SU-DHL-6 (cell line): ENCODE measurements around the gene NOS3.

Source experiments
- H2AFZ ChIP-seq: fragments of 200-600 bp; sonication (generic); 2 replicates; pipeline ENCODE4 v1.6.1; 2014; ENCODE audit warnings: low read depth, mild to moderate bottlenecking, moderate library complexity, mixed read lengths, antibody characterized with exemption, low read length; ENCODE audit not compliant: severe bottlenecking
- H3F3A ChIP-seq: fragments of 200-600 bp; shearing (Covaris generic); 2 replicates; pipeline ENCODE4 v1.6.0; 2016; ENCODE audit warnings: antibody characterized with exemption, mild to moderate bottlenecking; ENCODE audit not compliant: insufficient read depth
- H3K27ac ChIP-seq: fragments of 200-600 bp; sonication (generic); 2 replicates; pipeline ENCODE4 v1.5.1; 2016; ENCODE audit warnings: low read depth, mild to moderate bottlenecking, low read length, moderate library complexity, mixed read lengths
- H3K27me3 ChIP-seq: fragments of 200-600 bp; sonication (generic), shearing (Covaris generic); 2 replicates; pipeline ENCODE4 v1.6.0; 2014; ENCODE audit warnings: mild to moderate bottlenecking, low read length
- H3K36me3 ChIP-seq: fragments of 200-600 bp; sonication (generic); 2 replicates; pipeline ENCODE4 v1.6.1; 2014; ENCODE audit warnings: mild to moderate bottlenecking, low read length, mixed read lengths
- H3K4me2 ChIP-seq: fragments of 300-600, 200-600 bp; shearing (Covaris generic), sonication (generic); 2 replicates; pipeline ENCODE4 v1.6.0; 2014; ENCODE audit warnings: low read length, low read depth, mild to moderate bottlenecking; ENCODE audit not compliant: poor library complexity, severe bottlenecking
- H3K4me3 ChIP-seq: fragments of 200-600 bp; sonication (generic); 2 replicates; pipeline ENCODE4 v1.5.1; 2014; ENCODE audit warnings: antibody characterized with exemption, low read length, mild to moderate bottlenecking, mixed read lengths; ENCODE audit not compliant: insufficient read depth, poor library complexity, severe bottlenecking
- H3K79me2 ChIP-seq: fragments of 200-600 bp; sonication (generic); 2 replicates; pipeline ENCODE4 v1.6.1; 2014; ENCODE audit warnings: mild to moderate bottlenecking, low read length, moderate library complexity; ENCODE audit not compliant: insufficient read depth
- H3K9ac ChIP-seq: fragments of 200-600 bp; sonication (generic); 2 replicates; pipeline ENCODE4 v1.7.0; 2014; ENCODE audit warnings: mild to moderate bottlenecking, low read length
- H3K9me2 ChIP-seq: fragments of 200-600 bp; sonication (generic); replicated peaks from 2 replicates; pipeline ENCODE4 v1.6.1; 2014; ENCODE audit warnings: low read length; ENCODE audit not compliant: insufficient read depth
- H3K9me3 ChIP-seq: fragments of 200-600 bp; sonication (generic); 2 replicates; pipeline ENCODE4 v1.6.1; 2014; ENCODE audit warnings: low read length, mixed read lengths; ENCODE audit not compliant: insufficient read depth
- H4K20me1 ChIP-seq: fragments of 200-600 bp; sonication (generic); 2 replicates; pipeline ENCODE4 v1.6.1; 2014; ENCODE audit warnings: low read depth, mild to moderate bottlenecking, antibody characterized with exemption, low read length, moderate library complexity, mixed read lengths
- CTCF ChIP-seq: fragments of 200-600 bp; sonication (generic); IDR thresholded peaks from one replicate; pipeline ENCODE4 v1.5.1; 2017; ENCODE audit warnings: antibody characterized with exemption, mild to moderate bottlenecking, low read length, moderate library complexity; ENCODE audit not compliant: insufficient read depth, poor library complexity, severe bottlenecking
- EZH2phosphoT487 ChIP-seq: fragments of 200-600 bp; sonication (generic), shearing (Covaris generic); conservative IDR thresholded peaks from 2 replicates; pipeline ENCODE4 v1.6.1; 2018; ENCODE audit warnings: mild to moderate bottlenecking, antibody characterized with exemption, low read length, moderate library complexity, mixed read lengths

NOS3 gene

DNA sequence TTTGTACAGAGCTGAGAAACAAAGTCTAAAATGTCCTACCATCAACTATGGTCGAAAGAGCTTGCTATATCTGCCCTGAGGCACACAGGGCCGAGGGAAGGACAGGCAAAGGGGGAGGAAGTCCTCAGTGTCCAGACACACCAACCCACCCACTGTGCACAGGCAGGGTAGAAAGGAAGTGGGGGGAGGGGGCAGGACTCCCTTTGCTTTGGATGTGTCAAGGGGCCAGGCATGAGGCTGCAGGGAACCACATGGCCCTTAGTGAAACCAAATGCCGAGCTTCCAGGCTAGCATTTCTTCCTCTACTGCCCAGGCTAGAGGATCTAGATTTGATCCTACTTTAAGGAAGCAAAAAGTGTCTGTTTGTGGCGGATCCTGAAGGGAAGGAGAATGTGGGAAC is 41.3 kb upstream of the NOS3 start:
- Histone ChIP-seq H4K20me1 (no peaks in the 10 kb centered on the region), H3F3A (no peaks in the 10 kb centered on the region), H3K9me3 (no peaks in the 10 kb centered on the region), H3K9me2 (no peaks in the 10 kb centered on the region), H3K4me3 (no peak overlapping the region), H3K4me2 (no peak overlapping the region), H3K79me2 (no peaks in the 10 kb centered on the region), H3K27ac (no peak overlapping the region), H3K27me3 (no peaks in the 10 kb centered on the region), H3K9ac (no peak overlapping the region), H2AFZ (no peak overlapping the region), H3K36me3 (no peaks in the 10 kb centered on the region)
- no peak for TF ChIP-seq CTCF
- TF ChIP-seq EZH2phosphoT487: no peak

DNA sequence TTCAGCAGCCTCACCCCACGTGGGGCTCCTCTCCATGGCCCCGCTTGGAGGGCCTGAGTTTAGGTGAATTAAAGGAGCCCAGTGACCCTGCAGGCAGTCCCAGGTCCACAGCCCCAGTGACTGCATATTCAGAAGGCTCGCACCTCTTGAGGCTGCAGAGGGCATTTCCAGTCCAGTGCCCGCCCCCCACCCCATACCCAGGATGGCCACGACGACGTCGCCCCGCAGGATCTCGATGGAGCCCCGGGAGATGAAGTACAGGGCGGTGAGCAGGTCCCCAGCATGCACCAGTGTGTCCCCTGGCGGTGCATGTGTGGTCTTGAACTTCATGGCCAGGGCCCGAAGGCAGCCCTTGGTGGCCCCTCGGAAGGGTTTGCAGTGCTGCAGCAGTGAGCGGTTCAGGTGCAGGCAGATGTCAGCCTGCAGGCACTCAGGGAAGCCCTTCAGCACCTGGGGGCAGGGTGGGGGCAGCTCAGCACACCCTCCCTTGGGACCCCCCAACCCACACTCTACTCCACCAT is 40.8 kb upstream of the NOS3 start:
- H3F3A ChIP-seq: no peaks in the 10 kb centered on the region
- H3K9ac ChIP-seq: no peak overlapping the region
- H3K79me2 ChIP-seq: no peaks in the 10 kb centered on the region
- no peak overlapping the region for H3K27ac ChIP-seq
- H2AFZ ChIP-seq: no peak overlapping the region
- TF ChIP-seq EZH2phosphoT487 (no peak), CTCF (no peak)
- no peaks in the 10 kb centered on the region for H3K36me3 ChIP-seq
- no peaks in the 10 kb centered on the region for H3K9me2 ChIP-seq
- no peak overlapping the region for H3K4me2 ChIP-seq
- H3K9me3 ChIP-seq: no peaks in the 10 kb centered on the region
- no peak overlapping the region for H3K4me3 ChIP-seq
- no peaks in the 10 kb centered on the region for H3K27me3 ChIP-seq
- H4K20me1 ChIP-seq: no peaks in the 10 kb centered on the region

GRCh38 chr7:150950496-150951180 is 40.2 kb upstream of the NOS3 start:
- Histone ChIP-seq H3K4me2 (no peak overlapping the region), H4K20me1 (no peaks in the 10 kb centered on the region), H3K9me3 (no peaks in the 10 kb centered on the region), H3K4me3 (no peak overlapping the region), H3K9ac (no peak overlapping the region), H2AFZ (no peak overlapping the region), H3K79me2 (no peaks in the 10 kb centered on the region), H3K9me2 (no peaks in the 10 kb centered on the region), H3K36me3 (no peaks in the 10 kb centered on the region), H3K27me3 (no peaks in the 10 kb centered on the region), H3F3A (no peaks in the 10 kb centered on the region), H3K27ac (no peak overlapping the region)
- TF ChIP-seq EZH2phosphoT487 (no peak), CTCF (no peak)
